Pancreas (tissue), 10 donors: ENCODE measurements around the gene NUDT1. TPM values are rescaled to one million over a fixed set of nuclear protein-coding genes. Genes with fewer than 3 reads are reported as not detected.

ENCODE experiments used
- ATAC-seq, 4 donors: fragments of 200-7000 bp; cut with Tn5 transposase; one replicate each; pipeline versions ENCODE4 v1.8.0 to v1.9.1; 2020; ENCODE audit warnings: mild to moderate bottlenecking in 4 of 4, moderate library complexity in 4 of 4
- DNase-seq, 6 donors: peaks; one replicate each; pipeline ENCODE4 v3.0.0-alpha.2; 2020
- FAIRE-seq: peaks from 2 replicates; lab custom pipeline; 2012; peaks lifted over from hg19 to GRCh38; lab: Jason Lieb, UNC
- H3K27ac ChIP-seq, 4 donors: fragments of 200-600 bp; sonication (generic); 1 replicate in 3 of 4; 2 replicates in 1 of 4; pipeline versions ENCODE4 v1.5.0 to v1.8.0; 2020
- H3K27me3 ChIP-seq, 4 donors: fragments of 200-600 bp; one replicate each; pipeline ENCODE4 v1.8.0; 2021
- H3K36me3 ChIP-seq, 3 donors: fragments of 200-600 bp; sonication (generic) in 1 of 3; one replicate each; pipeline versions ENCODE4 v1.5.0 to v1.8.0; 2020 to 2021
- H3K4me1 ChIP-seq, 3 donors: fragments of 200-600 bp; one replicate each; pipeline ENCODE4 v1.8.0; 2021
- H3K4me3 ChIP-seq, 4 donors: fragments of 200-600 bp; sonication (generic) in 2 of 4; one replicate each; pipeline versions ENCODE4 v1.5.0 to v1.8.0; 2020 to 2021
- H3K9me3 ChIP-seq, 4 donors: fragments of 200-600 bp; one replicate each; pipeline ENCODE4 v1.8.0; 2021
- WGBS, 2 donors: extraction: QIAGEN DNeasy Blood & Tissue Kit; methylation state at CpG; one replicate each; pipeline ENCODE4 v1.1.7; 2013; 5-methylcytosine and 5-hydroxymethylcytosine counted together
- intact Hi-C, 3 donors: fragments of 100-400 bp; cut with DNase I; formaldehyde crosslinking; loops; one replicate each; pipeline versions ENCODE4 v1.11.1 to v1.14.2; 2022
- polyA plus RNA-seq, 2 donors: library from polyadenylated mRNA; stranded (reverse); fragments of 200-250 nt; gene quantifications; one replicate each; pipeline ENCODE4 v1.2.3, GENCODE V29; 2013
- total RNA-seq, 6 donors: library from RNA; stranded (reverse); fragmentation: NEBNext Ultra II Directional in 4 of 6; extraction: Animal tissue kit (Norgen Biotek cat#: 25700) in 4 of 6; gene quantifications; one replicate each; pipeline versions ENCODE4 v1.2.1 to v1.2.4, GENCODE V29; 2021 to 2023
- TF ChIP-seq, protein P1 (sequence below), 4 donors: fragments of 200-600 bp; sonication (generic) in 3 of 4; IDR thresholded peaks; one replicate each; pipeline versions ENCODE4 v1.5.0 to v1.8.0; 2021; ENCODE audit warnings: antibody characterized with exemption in 4 of 4
- donor health status: healthy with polysubstance abuse.
- donor health status: DM: no; HTN: no; CAD: no; lungs with moderate emphysema.
- donor health status: DM: no; HTN: no; CAD: no.
- donor health status: control.
- donor health status: control.
- donor health status: Bipolar disorder and iron deficiency.
- donor health status: DM: yes; HTN: yes; CAD: no.
- donor health status: DM: no; HTN: no; CAD: no.
- donor health status: DM: no; HTN: no; CAD: no.
- donor health status: DM: yes; HTN: yes; CAD: no.

NUDT1 gene
- total and polyA plus RNA-seq, 8 donors: 2.6 to 7.2 (median 4.6) TPM

DNA sequence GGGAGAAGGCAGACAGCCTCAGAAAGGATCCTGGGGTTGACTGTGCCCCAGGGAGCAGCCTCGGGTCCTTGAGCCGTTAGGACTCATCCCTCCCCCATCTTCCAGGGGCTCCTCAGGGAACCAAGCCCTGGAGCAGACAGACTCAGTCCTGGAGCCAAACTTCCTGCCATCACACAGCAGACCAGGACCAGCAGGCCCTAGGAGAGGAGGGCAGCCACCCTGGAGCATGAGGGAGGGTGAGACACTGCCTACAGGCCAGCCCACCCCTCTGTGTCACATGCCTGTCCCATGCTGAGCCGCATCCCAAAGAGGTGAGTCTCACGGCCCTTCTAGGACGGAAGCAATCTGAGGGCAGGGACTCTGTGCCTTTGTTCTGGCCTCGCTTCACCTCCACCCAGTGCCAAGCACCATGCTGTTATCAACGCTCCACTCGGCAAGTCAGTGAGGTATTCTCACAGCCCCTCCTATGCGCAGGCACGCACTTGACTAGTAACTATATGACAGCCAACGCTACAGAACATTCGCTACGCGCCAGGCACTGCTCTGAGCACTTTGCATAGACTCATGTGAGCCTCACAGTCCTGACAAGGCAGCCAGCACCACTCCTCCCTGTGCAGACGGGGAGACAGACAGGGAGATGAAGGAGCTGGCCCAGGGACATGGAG is 28.3 kb upstream of the NUDT1 start:
- FAIRE-seq: no peak
- H3K27ac ChIP-seq: no peak overlapping the region
- no peak for ATAC-seq
- H3K4me1 ChIP-seq: no peaks in the 10 kb centered on the region
- H3K4me3 ChIP-seq: no peak overlapping the region
- intact Hi-C loops: loop anchor here in 2 of 3 donors (10.0 kb wide), 2 partner anchors 549 to 629 kb away; no protein-coding TSS in a partner anchor
- TF ChIP-seq, protein P1, sequence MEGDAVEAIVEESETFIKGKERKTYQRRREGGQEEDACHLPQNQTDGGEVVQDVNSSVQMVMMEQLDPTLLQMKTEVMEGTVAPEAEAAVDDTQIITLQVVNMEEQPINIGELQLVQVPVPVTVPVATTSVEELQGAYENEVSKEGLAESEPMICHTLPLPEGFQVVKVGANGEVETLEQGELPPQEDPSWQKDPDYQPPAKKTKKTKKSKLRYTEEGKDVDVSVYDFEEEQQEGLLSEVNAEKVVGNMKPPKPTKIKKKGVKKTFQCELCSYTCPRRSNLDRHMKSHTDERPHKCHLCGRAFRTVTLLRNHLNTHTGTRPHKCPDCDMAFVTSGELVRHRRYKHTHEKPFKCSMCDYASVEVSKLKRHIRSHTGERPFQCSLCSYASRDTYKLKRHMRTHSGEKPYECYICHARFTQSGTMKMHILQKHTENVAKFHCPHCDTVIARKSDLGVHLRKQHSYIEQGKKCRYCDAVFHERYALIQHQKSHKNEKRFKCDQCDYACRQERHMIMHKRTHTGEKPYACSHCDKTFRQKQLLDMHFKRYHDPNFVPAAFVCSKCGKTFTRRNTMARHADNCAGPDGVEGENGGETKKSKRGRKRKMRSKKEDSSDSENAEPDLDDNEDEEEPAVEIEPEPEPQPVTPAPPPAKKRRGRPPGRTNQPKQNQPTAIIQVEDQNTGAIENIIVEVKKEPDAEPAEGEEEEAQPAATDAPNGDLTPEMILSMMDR (IDR thresholded peaks at IDR 0.05): no peak
- H3K9me3 ChIP-seq: no peaks in the 10 kb centered on the region
- H3K27me3 ChIP-seq: no peaks in the 10 kb centered on the region
- peak in 1 of 6 donors; percentile 27 for DNase-seq
- WGBS, 2 donors: 94% methylated on average over 15 of the region's 15 CpGs
- H3K36me3 ChIP-seq: peaks cover 0 to 17% (median 3%) of the 10 kb centered on the region in 3 donors

DNA sequence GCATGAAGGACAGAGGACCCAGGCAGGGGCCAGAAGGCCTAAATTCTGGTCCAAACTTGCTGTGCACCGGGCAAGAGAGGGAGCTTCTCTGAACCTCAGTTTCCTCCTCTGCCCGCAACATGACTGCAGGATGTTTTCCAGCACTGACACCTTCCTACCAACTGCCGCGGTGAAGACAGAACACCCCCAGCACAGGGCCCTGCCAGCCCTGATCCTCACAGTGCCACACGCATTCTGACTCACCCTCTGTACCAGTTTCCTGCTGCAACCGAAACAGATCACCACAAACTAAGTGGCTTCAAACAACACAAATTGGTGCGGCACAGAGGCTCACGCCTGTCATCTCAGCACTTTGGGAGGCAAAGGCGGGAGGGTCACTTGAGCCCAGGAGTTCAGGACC is 27.4 kb upstream of the NUDT1 start:
- no peaks in the 10 kb centered on the region for H3K4me1 ChIP-seq
- H3K27me3 ChIP-seq: no peaks in the 10 kb centered on the region
- no peak for ATAC-seq
- peaks cover 0 to 17% (median 3%) of the 10 kb centered on the region in 3 donors for H3K36me3 ChIP-seq
- peak in 1 of 6 donors; percentile 11 for DNase-seq
- H3K27ac ChIP-seq: no peak overlapping the region
- H3K4me3 ChIP-seq: no peak overlapping the region
- WGBS, 2 donors: 91 to 98% methylated on average over 9 of the region's 9 CpGs
- FAIRE-seq: no peak
- intact Hi-C loops: loop anchor here in 2 of 3 donors (10.0 kb wide), 2 partner anchors 550 to 630 kb away; no protein-coding TSS in a partner anchor
- no peaks in the 10 kb centered on the region for H3K9me3 ChIP-seq
- TF ChIP-seq, protein P1 (IDR thresholded peaks at IDR 0.05): no peak

DNA sequence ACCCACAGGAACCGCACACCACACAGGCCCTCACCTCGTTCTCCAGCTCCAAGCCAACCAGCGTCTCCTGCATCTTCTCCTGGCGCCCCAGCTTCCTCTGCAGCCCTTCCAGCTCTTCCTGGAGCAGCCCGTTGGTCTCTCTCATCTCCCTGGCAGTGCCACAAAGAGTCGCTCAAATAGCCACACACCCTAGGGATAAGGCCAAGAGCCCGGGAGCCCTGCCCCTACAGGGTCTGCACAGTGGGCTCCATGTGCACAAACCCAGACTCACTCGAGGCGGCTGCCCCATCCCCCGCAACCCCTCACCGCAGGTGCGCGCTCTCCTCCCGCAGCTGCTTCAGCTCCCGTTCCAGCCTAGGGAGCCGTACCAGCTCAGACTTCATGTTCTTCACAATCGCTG is 26.2 kb upstream of the NUDT1 start:
- TF ChIP-seq, protein P1 (IDR thresholded peaks at IDR 0.05): no peak

DNA sequence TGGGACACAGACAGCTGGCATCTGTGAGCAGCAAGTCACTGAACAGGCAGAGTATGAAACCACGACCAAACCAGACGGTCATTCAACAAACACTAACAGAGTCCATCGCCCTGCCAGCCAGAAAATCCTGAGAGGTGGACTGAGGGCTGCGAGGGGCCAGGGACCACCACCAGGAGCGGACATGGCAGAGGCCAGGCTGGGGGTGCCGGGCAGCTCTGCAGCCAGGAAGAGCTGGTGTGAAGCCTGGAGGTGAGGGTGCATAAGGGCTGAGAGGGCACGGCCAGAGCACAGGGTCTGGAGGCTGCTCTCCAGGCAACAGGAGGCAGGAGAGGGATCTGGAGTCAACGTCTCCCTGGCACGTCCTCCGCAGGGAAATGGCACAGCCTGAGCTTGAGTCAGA is 24.8 kb upstream of the NUDT1 start:
- no peak overlapping the region for H3K4me3 ChIP-seq
- FAIRE-seq: no peak
- WGBS, 2 donors: 83 to 95% methylated on average over 10 of the region's 10 CpGs
- H3K27me3 ChIP-seq: no peaks in the 10 kb centered on the region
- ATAC-seq: no peak
- intact Hi-C loops: loop anchor here in 2 of 3 donors (10.0 kb wide), 2 partner anchors 552 to 632 kb away; no protein-coding TSS in a partner anchor
- DNase-seq: no peak
- H3K27ac ChIP-seq: no peak overlapping the region
- no peaks in the 10 kb centered on the region for H3K9me3 ChIP-seq
- H3K36me3 ChIP-seq: peaks cover 0 to 17% (median 3%) of the 10 kb centered on the region in 3 donors
- H3K4me1 ChIP-seq: no peaks in the 10 kb centered on the region
- TF ChIP-seq, protein P1 (IDR thresholded peaks at IDR 0.05): no peak

More for the DNA sequence above, 26.2 kb upstream of the NUDT1 start:
- H3K36me3 ChIP-seq: peaks cover 0 to 17% (median 3%) of the 10 kb centered on the region in 3 donors
- H3K9me3 ChIP-seq: no peaks in the 10 kb centered on the region
- DNase-seq (peak in 1 of 6 donors; percentile 54), FAIRE-seq (no peak), ATAC-seq (no peak)
- no peak overlapping the region for H3K4me3 ChIP-seq
- intact Hi-C loops: loop anchor here in 2 of 3 donors (10.0 kb wide), 2 partner anchors 551 to 631 kb away; no protein-coding TSS in a partner anchor
- H3K27ac ChIP-seq: no peak overlapping the region
- H3K27me3 ChIP-seq: no peaks in the 10 kb centered on the region
- H3K4me1 ChIP-seq: no peaks in the 10 kb centered on the region
- 93 to 94% methylated on average over 17 of the region's 17 CpGs for WGBS, 2 donors
